ENCODE results near the gene MYO3B. TPM values are rescaled to one million over a fixed set of nuclear protein-coding genes. Genes with fewer than 3 reads are reported as not detected.

The MYO3B gene
- polyA plus RNA-seq, 1 donor (not counting 4 experiments of a cell fraction or from before 2014, with no cell fraction given), result 4.4 TPM

DNA sequence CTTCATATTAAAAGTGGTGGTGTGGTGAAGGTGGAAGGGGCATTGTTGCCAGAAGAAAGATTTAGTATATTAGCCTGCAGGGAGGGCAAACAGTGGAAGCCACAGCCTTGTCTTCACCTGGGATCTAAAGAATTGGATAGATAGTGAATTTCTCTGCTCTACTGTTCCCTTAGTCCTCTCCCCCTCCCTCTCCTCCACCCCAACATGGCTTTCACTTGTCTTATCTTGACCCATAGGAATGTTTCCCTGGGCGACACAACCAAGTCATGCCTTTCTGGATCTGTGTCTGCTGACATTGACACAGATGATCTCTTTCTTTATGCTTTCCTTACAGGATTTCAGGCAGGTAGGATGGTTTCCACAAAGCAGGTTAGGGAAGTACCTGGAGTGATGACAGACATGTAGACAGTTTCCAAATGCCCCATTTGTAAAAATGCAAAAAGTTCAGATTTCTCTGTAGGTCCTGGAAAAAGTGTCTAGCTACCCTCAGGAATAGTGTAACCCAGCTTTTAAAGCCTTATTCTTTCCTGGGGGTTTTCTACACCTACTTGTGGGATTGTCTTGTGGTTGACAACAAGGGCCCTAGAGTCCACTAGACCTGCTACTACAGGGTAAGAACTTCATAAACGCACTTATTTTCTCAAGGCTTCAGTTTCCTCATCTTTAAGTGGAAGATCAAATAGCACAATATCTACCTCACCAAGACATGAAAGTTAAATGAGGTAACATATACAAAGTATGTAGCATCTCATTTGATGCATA is 353.0 kb downstream of the MYO3B start:
- no peaks in the 10 kb centered on the region for H3K9me1 ChIP-seq (ENCODE audit: control insufficient read depth, extremely low read depth, insufficient read depth, low read length)
- H3K4me2 ChIP-seq (ENCODE audit: control insufficient read depth, extremely low read depth, insufficient read depth, low read depth, low read length), result no peak overlapping the region
- H3K9me3 ChIP-seq (ENCODE audit: control insufficient read depth, low read depth, low read length), result no peaks in the 10 kb centered on the region
- dilution Hi-C loops (cut with MboI; ENCODE audit: extremely low pct_ligation_motif_present, low sequenced_read_pairs), result no loop called here
- no peaks in the 10 kb centered on the region for H4K20me1 ChIP-seq (ENCODE audit: control insufficient read depth, extremely low read depth, insufficient read depth, low read length)
- H3K4me3 ChIP-seq (ENCODE audit: control insufficient read depth in 2 of 3, extremely low read depth in 1 of 3, insufficient read depth in 2 of 3, low read depth in 1 of 3, low read length in 3 of 3), result no peak overlapping the region
- TF ChIP-seq CTCF (optimal IDR thresholded peaks at IDR 0.05 in 1 of 3, IDR thresholded peaks at IDR 0.05 in 1 of 3, conservative IDR thresholded peaks at IDR 0.05 in 1 of 3; ENCODE audit: extremely low read depth in 1 of 3, insufficient read depth in 2 of 3, low read length in 3 of 3), result no peak
- no peak for TF ChIP-seq EZH2 (IDR thresholded peaks at IDR 0.05; ENCODE audit: low read length)
- FAIRE-seq (no peak), DNase-seq (ENCODE audit: low read depth, low spot score) (no peak)
- no peak overlapping the region for H3K9ac ChIP-seq (ENCODE audit: control insufficient read depth, extremely low read depth, insufficient read depth, low read length)
- peaks cover under 1% of the 10 kb centered on the region for H3K4me1 ChIP-seq (ENCODE audit: control insufficient read depth, extremely low read depth, insufficient read depth, low read length)
- H2AFZ ChIP-seq (ENCODE audit: control insufficient read depth, low read length), result no peak overlapping the region
- no peaks in the 10 kb centered on the region for H3K36me3 ChIP-seq (ENCODE audit: control insufficient read depth in 2 of 2, extremely low read depth in 1 of 2, insufficient read depth in 2 of 2, low read length in 2 of 2)
- H3K27me3 ChIP-seq (ENCODE audit: control insufficient read depth, extremely low read depth, insufficient read depth, low read length), result no peaks in the 10 kb centered on the region
- no peak overlapping the region for H3K27ac ChIP-seq (ENCODE audit: control insufficient read depth, insufficient read depth, low read length)
- H3K79me2 ChIP-seq (ENCODE audit: control insufficient read depth, insufficient read depth, low read length), result no peaks in the 10 kb centered on the region

GRCh38 chr2:170531876-170532275 is 353.9 kb downstream of the MYO3B start:
- Histone ChIP-seq H3K4me3 (ENCODE audit: control insufficient read depth in 2 of 3, extremely low read depth in 1 of 3, insufficient read depth in 2 of 3, low read depth in 1 of 3, low read length in 3 of 3) (no peak overlapping the region), H3K9ac (ENCODE audit: control insufficient read depth, extremely low read depth, insufficient read depth, low read length) (no peak overlapping the region), H3K27me3 (ENCODE audit: control insufficient read depth, extremely low read depth, insufficient read depth, low read length) (no peaks in the 10 kb centered on the region), H3K4me2 (ENCODE audit: control insufficient read depth, extremely low read depth, insufficient read depth, low read depth, low read length) (no peak overlapping the region), H3K79me2 (ENCODE audit: control insufficient read depth, insufficient read depth, low read length) (no peaks in the 10 kb centered on the region), H3K9me1 (ENCODE audit: control insufficient read depth, extremely low read depth, insufficient read depth, low read length) (no peaks in the 10 kb centered on the region), H3K36me3 (ENCODE audit: control insufficient read depth in 2 of 2, extremely low read depth in 1 of 2, insufficient read depth in 2 of 2, low read length in 2 of 2) (no peaks in the 10 kb centered on the region), H3K4me1 (ENCODE audit: control insufficient read depth, extremely low read depth, insufficient read depth, low read length) (no peaks in the 10 kb centered on the region), H2AFZ (ENCODE audit: control insufficient read depth, low read length) (no peak overlapping the region), H3K27ac (ENCODE audit: control insufficient read depth, insufficient read depth, low read length) (no peak overlapping the region), H4K20me1 (ENCODE audit: control insufficient read depth, extremely low read depth, insufficient read depth, low read length) (no peaks in the 10 kb centered on the region), H3K9me3 (ENCODE audit: control insufficient read depth, low read depth, low read length) (no peaks in the 10 kb centered on the region)
- FAIRE-seq (no peak), DNase-seq (ENCODE audit: low read depth, low spot score) (no peak)
- TF ChIP-seq CTCF (optimal IDR thresholded peaks at IDR 0.05 in 1 of 3, IDR thresholded peaks at IDR 0.05 in 1 of 3, conservative IDR thresholded peaks at IDR 0.05 in 1 of 3; ENCODE audit: extremely low read depth in 1 of 3, insufficient read depth in 2 of 3, low read length in 3 of 3) (no peak), EZH2 (IDR thresholded peaks at IDR 0.05; ENCODE audit: low read length) (no peak)
- dilution Hi-C loops (cut with MboI; ENCODE audit: extremely low pct_ligation_motif_present, low sequenced_read_pairs), result no loop called here
